Loucy (cell line): ENCODE data around the gene CSNK1G1.

Source experiments
- H2AFZ ChIP-seq: fragments of 200-600 bp; sonication (generic); 2 replicates; pipeline ENCODE4 v1.6.0; 2016; ENCODE audit warnings: antibody characterized with exemption, mild to moderate bottlenecking, low read length, moderate library complexity
- H3F3A ChIP-seq: fragments of 200-600 bp; 2 replicates; pipeline ENCODE4 v1.6.0; 2016; ENCODE audit warnings: antibody characterized with exemption, low read depth, mild to moderate bottlenecking
- H3K27me3 ChIP-seq: fragments of 200-600 bp; sonication (generic); 2 replicates; pipeline ENCODE4 v1.6.1; 2014; ENCODE audit warnings: low read length, mild to moderate bottlenecking; ENCODE audit not compliant: insufficient read depth, poor library complexity, severe bottlenecking
- H3K36me3 ChIP-seq: fragments of 200-600 bp; sonication (generic); 2 replicates; pipeline ENCODE4 v1.6.1; 2016; ENCODE audit warnings: low read length; ENCODE audit not compliant: insufficient read depth
- H3K4me1 ChIP-seq: fragments of 200-600 bp; sonication (generic); 2 replicates; pipeline ENCODE4 v1.5.1; 2014; ENCODE audit warnings: low read length, mild to moderate bottlenecking; ENCODE audit not compliant: insufficient read depth, poor library complexity, severe bottlenecking
- H3K4me2 ChIP-seq: fragments of 200-600 bp; sonication (generic); 2 replicates; pipeline ENCODE4 v1.6.0; 2014; ENCODE audit warnings: antibody characterized with exemption, low read length, low read depth, mild to moderate bottlenecking; ENCODE audit not compliant: poor library complexity, severe bottlenecking
- H3K4me3 ChIP-seq: fragments of 200-600 bp; sonication (generic); 2 replicates; pipeline ENCODE4 v1.5.1; 2014; ENCODE audit warnings: low read length, mild to moderate bottlenecking, mixed read lengths; ENCODE audit not compliant: poor library complexity, severe bottlenecking
- H3K79me2 ChIP-seq: fragments of 200-600 bp; sonication (generic); 2 replicates; pipeline ENCODE4 v1.6.1; 2014; ENCODE audit warnings: low read length; ENCODE audit not compliant: insufficient read depth
- H3K9ac ChIP-seq: fragments of 200-600 bp; sonication (generic); 2 replicates; pipeline ENCODE4 v1.6.0; 2014; ENCODE audit warnings: mild to moderate bottlenecking, low read depth, low read length, moderate library complexity; ENCODE audit not compliant: poor library complexity, severe bottlenecking
- H3K9me2 ChIP-seq: fragments of 200-600 bp; sonication (generic); replicated peaks from 2 replicates; pipeline ENCODE4 v1.6.1; 2016; ENCODE audit warnings: low read depth, low read length, mixed read lengths
- H3K9me3 ChIP-seq: fragments of 200-600 bp; sonication (generic); 2 replicates; pipeline ENCODE4 v1.6.1; 2014; ENCODE audit warnings: mild to moderate bottlenecking, antibody characterized with exemption, low read length, low read depth; ENCODE audit not compliant: insufficient read depth
- H4K20me1 ChIP-seq: fragments of 200-600 bp; sonication (generic); 2 replicates; pipeline ENCODE4 v1.6.0; 2014; ENCODE audit warnings: antibody characterized with exemption, low read length, mild to moderate bottlenecking; ENCODE audit not compliant: insufficient read depth, poor library complexity, severe bottlenecking
- CTCF ChIP-seq: fragments of 200-600 bp; sonication (generic); conservative IDR thresholded peaks from 2 replicates; pipeline ENCODE4 v1.5.1; 2014; ENCODE audit warnings: mild to moderate bottlenecking, antibody characterized with exemption, low read length
- EZH2phosphoT487 ChIP-seq: fragments of 200-600 bp; IDR thresholded peaks from 2 replicates; pipeline ENCODE4 v1.6.1; 2018; ENCODE audit warnings: antibody characterized with exemption, mild to moderate bottlenecking, moderate library complexity, borderline replicate concordance

The CSNK1G1 gene

GRCh38 chr15:64144565-64145281, 211.2 kb downstream of the CSNK1G1 start:
- H3K36me3 ChIP-seq = peaks cover 18% of the 10 kb centered on the region; the same call in 1 of the 2 replicates
- no peaks in the 10 kb centered on the region for H3K27me3 ChIP-seq
- peaks cover 3% of the 10 kb centered on the region for H3K4me1 ChIP-seq
- H2AFZ ChIP-seq = no peak overlapping the region
- H3K9ac ChIP-seq = no peak overlapping the region
- H3F3A ChIP-seq = no peaks in the 10 kb centered on the region
- no peak overlapping the region for H3K4me3 ChIP-seq
- H3K79me2 ChIP-seq = no peaks in the 10 kb centered on the region
- H3K9me2 ChIP-seq = no peaks in the 10 kb centered on the region
- H3K4me2 ChIP-seq = no peak overlapping the region
- no peaks in the 10 kb centered on the region for H4K20me1 ChIP-seq
- H3K9me3 ChIP-seq = no peaks in the 10 kb centered on the region
- TF ChIP-seq CTCF (no peak), EZH2phosphoT487 (no peak)

DNA sequence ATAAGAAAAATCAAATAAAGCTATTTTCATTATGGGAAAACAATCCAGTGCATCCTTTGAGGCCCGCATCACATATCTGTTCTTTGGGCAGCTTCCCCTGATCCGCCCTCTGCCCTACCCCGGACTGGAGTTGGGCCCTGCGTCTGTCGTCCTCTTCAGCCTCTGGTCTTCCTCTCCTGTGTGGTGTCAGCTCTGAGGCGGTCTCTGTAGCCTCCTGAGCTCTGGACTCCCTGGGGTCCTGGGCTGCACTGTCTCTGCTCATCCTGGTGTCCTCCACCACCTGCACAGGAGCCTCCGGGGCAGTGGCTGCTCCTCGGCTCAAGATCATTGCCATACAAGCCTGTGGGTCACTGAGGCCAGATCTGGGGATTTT, 211.8 kb downstream of the CSNK1G1 start:
- peaks cover 18% of the 10 kb centered on the region; the same call in 1 of the 2 replicates for H3K36me3 ChIP-seq
- TF ChIP-seq CTCF (no peak), EZH2phosphoT487 (no peak)
- H3F3A ChIP-seq = no peaks in the 10 kb centered on the region
- H3K4me3 ChIP-seq = no peak overlapping the region
- H4K20me1 ChIP-seq = no peaks in the 10 kb centered on the region
- no peak overlapping the region for H2AFZ ChIP-seq
- H3K9ac ChIP-seq = no peak overlapping the region
- H3K4me1 ChIP-seq = no peaks in the 10 kb centered on the region
- no peaks in the 10 kb centered on the region for H3K9me2 ChIP-seq
- no peak overlapping the region for H3K4me2 ChIP-seq
- H3K27me3 ChIP-seq = no peaks in the 10 kb centered on the region
- H3K79me2 ChIP-seq = no peaks in the 10 kb centered on the region
- no peaks in the 10 kb centered on the region for H3K9me3 ChIP-seq

GRCh38 chr15:64143276-64143675, 212.7 kb downstream of the CSNK1G1 start:
- H3K4me3 ChIP-seq = no peak overlapping the region
- no peaks in the 10 kb centered on the region for H3K4me1 ChIP-seq
- no peaks in the 10 kb centered on the region for H3K27me3 ChIP-seq
- no peaks in the 10 kb centered on the region for H3K9me2 ChIP-seq
- TF ChIP-seq CTCF = no peak
- TF ChIP-seq EZH2phosphoT487 = no peak
- H2AFZ ChIP-seq = no peak overlapping the region
- H3K36me3 ChIP-seq = peaks cover 23% of the 10 kb centered on the region; the same call in 1 of the 2 replicates
- H4K20me1 ChIP-seq = no peaks in the 10 kb centered on the region
- H3K4me2 ChIP-seq = no peak overlapping the region
- H3K79me2 ChIP-seq = no peaks in the 10 kb centered on the region
- no peaks in the 10 kb centered on the region for H3F3A ChIP-seq
- no peak overlapping the region for H3K9ac ChIP-seq
- H3K9me3 ChIP-seq = no peaks in the 10 kb centered on the region
